Esophagus muscularis mucosa (tissue), 3 donors: Measurements from ENCODE around the gene CDC42BPA.

Source experiments
- CTCF ChIP-seq, 3 experiments: fragments of 200-600 bp in 2 of 3; fragments of 450-650 bp in 1 of 3; sonication (generic) in 2 of 3; IDR thresholded peaks; one replicate each; pipeline ENCODE4 v1.5.1; 2017 to 2019; ENCODE audit warnings: antibody characterized with exemption in 3 of 3, mild to moderate bottlenecking in 2 of 3, moderate library complexity in 1 of 3
- POLR2A ChIP-seq: fragments of 450-650 bp; IDR thresholded peaks from one replicate; pipeline ENCODE4 v1.6.1; 2017; ENCODE audit warnings: antibody characterized with exemption, moderate library complexity, mild to moderate bottlenecking, low read depth
- POLR2AphosphoS5 ChIP-seq, 2 donors: sonication (generic); formaldehyde crosslinking; IDR thresholded peaks; one replicate each; pipeline ENCODE4 v1.6.1; 2017; ENCODE audit warnings: antibody characterized with exemption in 2 of 2

- no peak for TF ChIP-seq CTCF (IDR thresholded peaks at IDR 0.05)
- TF ChIP-seq POLR2A, result no peak
- no peak for TF ChIP-seq POLR2AphosphoS5 (IDR thresholded peaks at IDR 0.05)
Observed at GRCh38 chr1:226962421-226963391, 355.6 kb downstream of the CDC42BPA start.
